ENCODE results near the gene ARHGEF3. TPM values are rescaled to one million over a fixed set of nuclear protein-coding genes. Genes with fewer than 3 reads are reported as not detected.

Gene ARHGEF3
- total RNA-seq, 1 donor from 2014 or later: 72.2 TPM

DNA sequence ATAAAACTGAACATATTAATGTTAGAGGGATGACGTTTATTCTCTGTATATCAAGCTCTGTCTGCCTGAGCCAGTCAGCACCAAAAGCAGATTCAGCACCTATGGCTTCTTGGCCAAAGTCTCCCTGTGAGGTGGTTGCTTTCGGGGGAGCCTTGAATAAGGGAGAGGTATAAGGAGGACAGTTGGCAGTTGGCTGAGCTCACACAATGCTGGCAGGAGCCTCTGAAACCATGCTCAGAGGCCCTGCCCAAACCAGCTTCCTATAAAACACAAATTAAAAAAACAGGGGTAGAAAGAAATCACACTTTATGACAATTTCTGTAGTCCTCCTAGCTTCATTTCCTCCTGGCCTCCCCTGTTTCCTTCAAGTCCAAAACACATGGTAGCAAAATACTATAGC, 18.8 kb downstream of the ARHGEF3 start:
- DNase-seq (ENCODE audit: low spot score, unreplicated experiment): no peak

DNA sequence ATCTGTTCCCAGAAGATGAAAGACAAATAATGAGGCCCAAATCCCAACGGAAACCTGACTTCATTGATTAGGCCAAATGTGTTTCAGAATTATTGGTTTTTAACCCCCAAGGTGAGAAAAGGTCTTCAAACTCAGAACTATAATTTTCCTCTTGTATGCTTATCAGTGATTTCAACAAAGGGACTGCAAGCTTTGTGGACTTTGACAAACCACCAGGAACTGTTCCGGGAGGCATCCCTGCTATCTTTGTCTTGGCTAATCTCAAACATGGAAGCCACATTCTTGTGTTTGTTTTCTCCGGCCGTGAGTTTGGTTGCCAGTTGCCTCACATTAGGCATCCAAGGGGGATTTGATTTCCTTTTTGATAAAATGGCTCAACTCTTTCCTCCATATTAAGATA, 19.5 kb downstream of the ARHGEF3 start:
- Mint-ChIP-seq H3K4me3 (ENCODE audit: low read depth) (no peak overlapping the region), H3K4me1 (ENCODE audit: low read depth) (peaks cover 62% of the 10 kb centered on the region), H3K9me3 (ENCODE audit: low read depth) (no peaks in the 10 kb centered on the region), H3K36me3 (ENCODE audit: insufficient read depth) (peaks cover 15% of the 10 kb centered on the region), H3K27me3 (no peaks in the 10 kb centered on the region), H3K27ac (no peak overlapping the region)
- TF ChIP-seq, protein P1, sequence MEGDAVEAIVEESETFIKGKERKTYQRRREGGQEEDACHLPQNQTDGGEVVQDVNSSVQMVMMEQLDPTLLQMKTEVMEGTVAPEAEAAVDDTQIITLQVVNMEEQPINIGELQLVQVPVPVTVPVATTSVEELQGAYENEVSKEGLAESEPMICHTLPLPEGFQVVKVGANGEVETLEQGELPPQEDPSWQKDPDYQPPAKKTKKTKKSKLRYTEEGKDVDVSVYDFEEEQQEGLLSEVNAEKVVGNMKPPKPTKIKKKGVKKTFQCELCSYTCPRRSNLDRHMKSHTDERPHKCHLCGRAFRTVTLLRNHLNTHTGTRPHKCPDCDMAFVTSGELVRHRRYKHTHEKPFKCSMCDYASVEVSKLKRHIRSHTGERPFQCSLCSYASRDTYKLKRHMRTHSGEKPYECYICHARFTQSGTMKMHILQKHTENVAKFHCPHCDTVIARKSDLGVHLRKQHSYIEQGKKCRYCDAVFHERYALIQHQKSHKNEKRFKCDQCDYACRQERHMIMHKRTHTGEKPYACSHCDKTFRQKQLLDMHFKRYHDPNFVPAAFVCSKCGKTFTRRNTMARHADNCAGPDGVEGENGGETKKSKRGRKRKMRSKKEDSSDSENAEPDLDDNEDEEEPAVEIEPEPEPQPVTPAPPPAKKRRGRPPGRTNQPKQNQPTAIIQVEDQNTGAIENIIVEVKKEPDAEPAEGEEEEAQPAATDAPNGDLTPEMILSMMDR (IDR thresholded peaks at IDR 0.05; ENCODE audit: unreplicated experiment): no peak
- no peak for DNase-seq (ENCODE audit: low spot score, unreplicated experiment)

More for the DNA sequence above, 18.8 kb downstream of the ARHGEF3 start:
- Mint-ChIP-seq H3K4me3 (ENCODE audit: low read depth) (no peak overlapping the region), H3K36me3 (ENCODE audit: insufficient read depth) (peaks cover 10% of the 10 kb centered on the region), H3K27ac (peak overlapping the region; percentile 54), H3K4me1 (ENCODE audit: low read depth) (peaks cover 57% of the 10 kb centered on the region), H3K27me3 (no peaks in the 10 kb centered on the region), H3K9me3 (ENCODE audit: low read depth) (no peaks in the 10 kb centered on the region)
- TF ChIP-seq, protein P1 (IDR thresholded peaks at IDR 0.05; ENCODE audit: unreplicated experiment): no peak

DNA sequence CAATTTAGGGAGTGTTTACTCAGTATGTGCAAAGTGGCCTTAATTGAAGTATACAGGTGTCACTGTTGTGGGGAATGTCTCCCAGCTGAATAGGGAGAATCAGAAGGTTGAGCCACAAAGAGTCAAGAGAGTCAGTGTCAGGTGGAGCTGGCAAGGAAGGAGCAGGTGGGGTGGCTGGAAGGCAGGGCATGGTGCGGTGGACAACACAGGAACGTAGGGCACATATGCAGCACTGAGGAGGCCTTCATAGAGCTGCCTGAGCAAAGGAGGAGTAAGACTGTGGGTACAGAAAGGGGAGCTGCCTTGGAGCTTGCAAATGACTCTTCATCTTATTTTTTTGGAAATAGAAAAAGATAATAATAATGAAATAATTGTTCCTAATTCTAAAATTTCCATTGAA, 20.0 kb downstream of the ARHGEF3 start:
- Mint-ChIP-seq H3K36me3 (ENCODE audit: insufficient read depth) (peaks cover 18% of the 10 kb centered on the region), H3K27me3 (no peaks in the 10 kb centered on the region), H3K4me1 (ENCODE audit: low read depth) (peaks cover 62% of the 10 kb centered on the region), H3K9me3 (ENCODE audit: low read depth) (peaks cover 4% of the 10 kb centered on the region), H3K4me3 (ENCODE audit: low read depth) (no peak overlapping the region), H3K27ac (peak overlapping the region; percentile 84)
- TF ChIP-seq, protein P1 (IDR thresholded peaks at IDR 0.05; ENCODE audit: unreplicated experiment): no peak
- no peak for DNase-seq (ENCODE audit: low spot score, unreplicated experiment)

DNA sequence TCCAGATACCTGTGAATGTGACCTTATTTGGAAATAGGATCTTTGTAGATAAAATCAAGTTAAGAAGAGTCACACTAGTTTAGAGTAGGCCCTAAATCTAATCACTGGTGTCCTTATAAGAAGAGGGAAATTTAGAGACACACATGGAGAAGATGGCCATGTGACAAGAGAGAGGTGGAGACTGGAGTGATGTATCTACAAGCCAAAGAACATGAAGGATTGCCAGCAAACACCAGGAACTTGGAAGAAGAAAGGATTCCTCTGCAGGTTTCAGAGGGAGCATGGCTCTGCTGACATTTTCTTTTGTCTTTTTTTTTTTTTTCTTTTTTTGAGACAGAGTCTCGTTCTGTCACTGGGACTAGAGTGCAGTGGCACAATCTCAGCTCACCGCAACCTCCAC, 20.8 kb downstream of the ARHGEF3 start:
- H3K36me3 Mint-ChIP-seq (ENCODE audit: insufficient read depth): peaks cover 19% of the 10 kb centered on the region
- H3K27ac Mint-ChIP-seq: no peak overlapping the region

DNA sequence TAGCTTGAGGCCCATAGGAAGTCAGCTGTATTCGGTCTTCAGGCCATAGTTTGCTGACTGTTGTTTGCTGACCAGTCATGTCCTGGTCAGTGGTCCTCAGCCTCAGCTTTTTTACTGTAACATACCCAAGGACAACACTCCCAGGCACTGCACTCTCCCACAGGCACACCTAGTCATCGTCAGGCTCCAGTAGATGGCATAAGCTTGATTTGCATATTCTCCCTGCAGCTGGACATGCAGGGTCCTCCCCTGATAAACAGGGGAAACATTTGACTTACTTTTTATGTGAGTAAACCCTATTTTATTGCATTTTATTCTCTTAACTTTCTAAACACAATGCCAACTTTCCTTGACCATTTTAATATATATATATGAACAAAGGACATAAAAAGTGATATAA, 22.9 kb downstream of the ARHGEF3 start:
- no peak overlapping the region for H3K4me3 Mint-ChIP-seq (ENCODE audit: low read depth)
- H3K27ac Mint-ChIP-seq: no peak overlapping the region
- no peak for DNase-seq (ENCODE audit: low spot score, unreplicated experiment)
- no peaks in the 10 kb centered on the region for H3K27me3 Mint-ChIP-seq
- TF ChIP-seq, protein P1 (IDR thresholded peaks at IDR 0.05; ENCODE audit: unreplicated experiment): no peak
- peaks cover 21% of the 10 kb centered on the region for H3K36me3 Mint-ChIP-seq (ENCODE audit: insufficient read depth)
- H3K4me1 Mint-ChIP-seq (ENCODE audit: low read depth): peaks cover 46% of the 10 kb centered on the region
- H3K9me3 Mint-ChIP-seq (ENCODE audit: low read depth): peaks cover 6% of the 10 kb centered on the region

More for the DNA sequence above, 20.8 kb downstream of the ARHGEF3 start:
- DNase-seq (ENCODE audit: low spot score, unreplicated experiment): no peak
- H3K9me3 Mint-ChIP-seq (ENCODE audit: low read depth): peaks cover 6% of the 10 kb centered on the region
- H3K4me3 Mint-ChIP-seq (ENCODE audit: low read depth): no peak overlapping the region
- TF ChIP-seq, protein P1 (IDR thresholded peaks at IDR 0.05; ENCODE audit: unreplicated experiment): no peak
- peaks cover 62% of the 10 kb centered on the region for H3K4me1 Mint-ChIP-seq (ENCODE audit: low read depth)
- H3K27me3 Mint-ChIP-seq: no peaks in the 10 kb centered on the region
